ENCODE measurements around the gene UTP4.

DNA sequence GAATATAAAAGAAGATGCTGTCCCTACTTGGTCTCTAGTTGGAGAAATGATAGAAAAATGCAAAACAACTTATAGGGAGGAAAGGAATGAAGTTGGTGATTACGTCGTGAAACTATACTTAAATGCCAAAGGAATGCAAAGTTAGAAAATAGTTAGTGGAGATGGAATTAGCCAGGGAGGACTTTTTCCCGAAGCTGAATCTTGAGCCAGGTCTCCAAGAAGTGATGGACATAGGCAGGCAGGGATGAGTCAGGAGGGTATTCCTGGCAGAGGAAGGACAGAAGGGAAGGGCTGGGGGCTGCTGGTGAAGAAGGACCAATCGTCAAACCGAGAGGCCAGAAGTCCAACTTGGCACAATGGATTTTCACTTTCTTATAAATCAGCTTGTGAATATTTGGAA lies 56.3 kb downstream of the UTP4 start:
- TF ChIP-seq CTCF (conservative IDR thresholded peaks at IDR 0.05; ENCODE audit: low read length) (no peak), EZH2phosphoT487 (IDR thresholded peaks at IDR 0.05; ENCODE audit: borderline replicate concordance, low read depth, low read length) (no peak)

Data from OCI-LY7 (cell line).